Measurements from ENCODE around the gene NACC2. TPM values are rescaled to one million over a fixed set of nuclear protein-coding genes. Genes with fewer than 3 reads are reported as not detected.
A peak's percentile ranks its signal among the peaks of the same experiment; 100 is the strongest.

Gene NACC2
- polyA plus RNA-seq, 1 of the 3 experiments (the other 2 are of a cell fraction), result 22.1 TPM

DNA sequence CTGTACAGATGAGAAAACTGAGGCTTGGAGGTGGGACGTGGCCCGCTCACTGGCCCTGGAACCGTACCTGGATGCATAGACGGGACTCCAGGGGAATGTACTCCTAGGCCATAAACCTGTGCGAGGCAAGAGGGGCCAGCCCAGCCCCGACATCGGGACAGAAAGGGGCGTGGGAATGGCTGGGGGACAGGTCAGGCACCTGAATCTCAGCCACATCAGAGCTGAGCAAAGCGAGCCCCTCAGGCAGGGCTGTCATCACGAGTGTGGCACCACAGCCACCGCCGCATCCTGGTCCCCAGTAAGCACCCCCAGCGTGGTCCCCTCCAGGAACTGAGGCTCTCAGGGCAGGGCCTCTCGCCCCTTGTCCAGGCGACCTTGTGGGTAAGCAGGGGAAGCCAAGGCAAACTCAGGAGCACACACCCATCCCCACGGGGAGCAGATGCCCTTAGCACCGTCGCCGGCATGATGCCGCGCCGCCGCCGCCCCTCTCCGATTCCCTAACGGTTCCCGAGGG is 16.5 kb downstream of the NACC2 start:
- Histone ChIP-seq H3K4me3 (ENCODE audit: low read depth in 2 of 2, low read length in 1 of 2) (no peak overlapping the region), H3K9me3 (no peaks in the 10 kb centered on the region), H3K9ac (no peak overlapping the region), H3K36me3 (replicated peaks in 1 of 2; ENCODE audit: control insufficient read depth in 1 of 2, insufficient read depth in 2 of 2, low read length in 1 of 2) (peaks cover 0 to 6% of the 10 kb centered on the region in 2 experiments), H3K9me2 (no peaks in the 10 kb centered on the region), H4K20me1 (ENCODE audit: insufficient read depth) (peaks cover 64% of the 10 kb centered on the region), H3K4me1 (ENCODE audit: control insufficient read depth in 1 of 2, insufficient read depth in 2 of 2, low read depth in 1 of 2, low read length in 1 of 2) (peaks cover 0 to 12% of the 10 kb centered on the region in 2 experiments; a peak in 1 of 4 replicates), H3K4me2 (no peak overlapping the region), H3F3A (replicated peaks; ENCODE audit: insufficient read depth) (no peaks in the 10 kb centered on the region), H2AFZ (ENCODE audit: low read depth) (no peak overlapping the region), H3K27ac (ENCODE audit: low read depth in 2 of 2, low read length in 1 of 2) (no peak overlapping the region), H3K79me2 (ENCODE audit: insufficient read depth) (peaks cover 71% of the 10 kb centered on the region), H3K27me3 (ENCODE audit: insufficient read depth) (no peaks in the 10 kb centered on the region)
- TF ChIP-seq MXI1 (IDR thresholded peaks at IDR 0.05; ENCODE audit: low read depth, low read length) (no peak), SIN3A (IDR thresholded peaks at IDR 0.05; ENCODE audit: borderline replicate concordance, low read depth, low read length) (no peak), YY1 (IDR thresholded peaks at IDR 0.05; ENCODE audit: low read depth) (no peak), GATA2 (CRISPR knock-in tag; IDR thresholded peaks at IDR 0.05) (no peak), MEF2A (IDR thresholded peaks at IDR 0.05; ENCODE audit: borderline replicate concordance, low read depth) (no peak), FOXM1 (IDR thresholded peaks at IDR 0.05; ENCODE audit: low read depth) (no peak), TEAD4 (IDR thresholded peaks at IDR 0.05; ENCODE audit: borderline replicate concordance, insufficient read depth) (no peak), NFIC (IDR thresholded peaks at IDR 0.05; ENCODE audit: borderline replicate concordance) (no peak), CHD2 (IDR thresholded peaks at IDR 0.05; ENCODE audit: low read length, partially characterized antibody) (no peak), RCOR1 (IDR thresholded peaks at IDR 0.05; ENCODE audit: low read length) (no peak), RAD21 (IDR thresholded peaks at IDR 0.05; ENCODE audit: low read length) (no peak), FOXJ3 (CRISPR knock-in tag; IDR thresholded peaks at IDR 0.05) (no peak), EZH2phosphoT487 (IDR thresholded peaks at IDR 0.05; ENCODE audit: borderline replicate concordance, low read depth) (no peak), TCF12 (IDR thresholded peaks at IDR 0.05) (no peak)
- TF ChIP-seq, protein P1, sequence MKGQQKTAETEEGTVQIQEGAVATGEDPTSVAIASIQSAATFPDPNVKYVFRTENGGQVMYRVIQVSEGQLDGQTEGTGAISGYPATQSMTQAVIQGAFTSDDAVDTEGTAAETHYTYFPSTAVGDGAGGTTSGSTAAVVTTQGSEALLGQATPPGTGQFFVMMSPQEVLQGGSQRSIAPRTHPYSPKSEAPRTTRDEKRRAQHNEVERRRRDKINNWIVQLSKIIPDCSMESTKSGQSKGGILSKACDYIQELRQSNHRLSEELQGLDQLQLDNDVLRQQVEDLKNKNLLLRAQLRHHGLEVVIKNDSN (IDR thresholded peaks at IDR 0.05; ENCODE audit: borderline replicate concordance, low read depth), result no peak
- TF ChIP-seq, protein P2, sequence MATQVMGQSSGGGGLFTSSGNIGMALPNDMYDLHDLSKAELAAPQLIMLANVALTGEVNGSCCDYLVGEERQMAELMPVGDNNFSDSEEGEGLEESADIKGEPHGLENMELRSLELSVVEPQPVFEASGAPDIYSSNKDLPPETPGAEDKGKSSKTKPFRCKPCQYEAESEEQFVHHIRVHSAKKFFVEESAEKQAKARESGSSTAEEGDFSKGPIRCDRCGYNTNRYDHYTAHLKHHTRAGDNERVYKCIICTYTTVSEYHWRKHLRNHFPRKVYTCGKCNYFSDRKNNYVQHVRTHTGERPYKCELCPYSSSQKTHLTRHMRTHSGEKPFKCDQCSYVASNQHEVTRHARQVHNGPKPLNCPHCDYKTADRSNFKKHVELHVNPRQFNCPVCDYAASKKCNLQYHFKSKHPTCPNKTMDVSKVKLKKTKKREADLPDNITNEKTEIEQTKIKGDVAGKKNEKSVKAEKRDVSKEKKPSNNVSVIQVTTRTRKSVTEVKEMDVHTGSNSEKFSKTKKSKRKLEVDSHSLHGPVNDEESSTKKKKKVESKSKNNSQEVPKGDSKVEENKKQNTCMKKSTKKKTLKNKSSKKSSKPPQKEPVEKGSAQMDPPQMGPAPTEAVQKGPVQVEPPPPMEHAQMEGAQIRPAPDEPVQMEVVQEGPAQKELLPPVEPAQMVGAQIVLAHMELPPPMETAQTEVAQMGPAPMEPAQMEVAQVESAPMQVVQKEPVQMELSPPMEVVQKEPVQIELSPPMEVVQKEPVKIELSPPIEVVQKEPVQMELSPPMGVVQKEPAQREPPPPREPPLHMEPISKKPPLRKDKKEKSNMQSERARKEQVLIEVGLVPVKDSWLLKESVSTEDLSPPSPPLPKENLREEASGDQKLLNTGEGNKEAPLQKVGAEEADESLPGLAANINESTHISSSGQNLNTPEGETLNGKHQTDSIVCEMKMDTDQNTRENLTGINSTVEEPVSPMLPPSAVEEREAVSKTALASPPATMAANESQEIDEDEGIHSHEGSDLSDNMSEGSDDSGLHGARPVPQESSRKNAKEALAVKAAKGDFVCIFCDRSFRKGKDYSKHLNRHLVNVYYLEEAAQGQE (IDR thresholded peaks at IDR 0.05; ENCODE audit: low read depth, low read length), result no peak
- TF ChIP-seq, protein P3, sequence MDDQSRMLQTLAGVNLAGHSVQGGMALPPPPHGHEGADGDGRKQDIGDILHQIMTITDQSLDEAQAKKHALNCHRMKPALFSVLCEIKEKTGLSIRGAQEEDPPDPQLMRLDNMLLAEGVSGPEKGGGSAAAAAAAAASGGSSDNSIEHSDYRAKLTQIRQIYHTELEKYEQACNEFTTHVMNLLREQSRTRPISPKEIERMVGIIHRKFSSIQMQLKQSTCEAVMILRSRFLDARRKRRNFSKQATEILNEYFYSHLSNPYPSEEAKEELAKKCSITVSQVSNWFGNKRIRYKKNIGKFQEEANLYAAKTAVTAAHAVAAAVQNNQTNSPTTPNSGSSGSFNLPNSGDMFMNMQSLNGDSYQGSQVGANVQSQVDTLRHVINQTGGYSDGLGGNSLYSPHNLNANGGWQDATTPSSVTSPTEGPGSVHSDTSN (IDR thresholded peaks at IDR 0.05), result no peak
- TF ChIP-seq, protein P4, sequence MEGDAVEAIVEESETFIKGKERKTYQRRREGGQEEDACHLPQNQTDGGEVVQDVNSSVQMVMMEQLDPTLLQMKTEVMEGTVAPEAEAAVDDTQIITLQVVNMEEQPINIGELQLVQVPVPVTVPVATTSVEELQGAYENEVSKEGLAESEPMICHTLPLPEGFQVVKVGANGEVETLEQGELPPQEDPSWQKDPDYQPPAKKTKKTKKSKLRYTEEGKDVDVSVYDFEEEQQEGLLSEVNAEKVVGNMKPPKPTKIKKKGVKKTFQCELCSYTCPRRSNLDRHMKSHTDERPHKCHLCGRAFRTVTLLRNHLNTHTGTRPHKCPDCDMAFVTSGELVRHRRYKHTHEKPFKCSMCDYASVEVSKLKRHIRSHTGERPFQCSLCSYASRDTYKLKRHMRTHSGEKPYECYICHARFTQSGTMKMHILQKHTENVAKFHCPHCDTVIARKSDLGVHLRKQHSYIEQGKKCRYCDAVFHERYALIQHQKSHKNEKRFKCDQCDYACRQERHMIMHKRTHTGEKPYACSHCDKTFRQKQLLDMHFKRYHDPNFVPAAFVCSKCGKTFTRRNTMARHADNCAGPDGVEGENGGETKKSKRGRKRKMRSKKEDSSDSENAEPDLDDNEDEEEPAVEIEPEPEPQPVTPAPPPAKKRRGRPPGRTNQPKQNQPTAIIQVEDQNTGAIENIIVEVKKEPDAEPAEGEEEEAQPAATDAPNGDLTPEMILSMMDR (IDR thresholded peaks at IDR 0.05), result no peak
- TF ChIP-seq, protein P5, sequence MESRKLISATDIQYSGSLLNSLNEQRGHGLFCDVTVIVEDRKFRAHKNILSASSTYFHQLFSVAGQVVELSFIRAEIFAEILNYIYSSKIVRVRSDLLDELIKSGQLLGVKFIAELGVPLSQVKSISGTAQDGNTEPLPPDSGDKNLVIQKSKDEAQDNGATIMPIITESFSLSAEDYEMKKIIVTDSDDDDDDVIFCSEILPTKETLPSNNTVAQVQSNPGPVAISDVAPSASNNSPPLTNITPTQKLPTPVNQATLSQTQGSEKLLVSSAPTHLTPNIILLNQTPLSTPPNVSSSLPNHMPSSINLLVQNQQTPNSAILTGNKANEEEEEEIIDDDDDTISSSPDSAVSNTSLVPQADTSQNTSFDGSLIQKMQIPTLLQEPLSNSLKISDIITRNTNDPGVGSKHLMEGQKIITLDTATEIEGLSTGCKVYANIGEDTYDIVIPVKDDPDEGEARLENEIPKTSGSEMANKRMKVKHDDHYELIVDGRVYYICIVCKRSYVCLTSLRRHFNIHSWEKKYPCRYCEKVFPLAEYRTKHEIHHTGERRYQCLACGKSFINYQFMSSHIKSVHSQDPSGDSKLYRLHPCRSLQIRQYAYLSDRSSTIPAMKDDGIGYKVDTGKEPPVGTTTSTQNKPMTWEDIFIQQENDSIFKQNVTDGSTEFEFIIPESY (IDR thresholded peaks at IDR 0.05; ENCODE audit: borderline replicate concordance, low read depth), result no peak
- peak; percentile 15 for DNase-seq
- 93% methylated on average over 19 of the region's 27 CpGs for WGBS (ENCODE audit: low lambda C conversion rate)
- CTCF ChIA-PET, result no interaction called here
- POLR2A ChIA-PET, result no interaction called here
